Tibial artery (tissue), 4 donors: ENCODE data around the gene GDE1.

ENCODE experiments used
- DNase-seq, 2 donors: peaks; one replicate each; pipeline ENCODE4 v3.0.0-alpha.2; 2019
- H3K27ac ChIP-seq, 2 donors: fragments of 200-600 bp; sonication (generic) in 1 of 2; 1 replicate in 1 of 2; 2 replicates in 1 of 2; pipeline ENCODE4 v1.5.1; 2018 to 2019; ENCODE audit warnings: mild to moderate bottlenecking in 1 of 2
- H3K27me3 ChIP-seq, 2 donors: fragments of 200-600 bp; sonication (generic) in 1 of 2; one replicate each; pipeline versions ENCODE4 v1.5.1 to v1.6.0; 2016 to 2019
- H3K36me3 ChIP-seq, 3 donors: fragments of 200-600 bp; sonication (generic) in 2 of 3; one replicate each; pipeline ENCODE4 v1.5.1; 2016 to 2019; ENCODE audit warnings: mild to moderate bottlenecking in 2 of 3
- H3K4me1 ChIP-seq, 4 donors: fragments of 200-600 bp; sonication (generic) in 2 of 4; 1 replicate in 3 of 4; 2 replicates in 1 of 4; pipeline ENCODE4 v1.5.1; 2016 to 2019
- H3K4me3 ChIP-seq, 2 donors: fragments of 200-600 bp; sonication (generic) in 1 of 2; 1 replicate in 1 of 2; 2 replicates in 1 of 2; pipeline ENCODE4 v1.5.1; 2018 to 2019; ENCODE audit warnings: mild to moderate bottlenecking in 2 of 2
- H3K9me3 ChIP-seq, 3 donors: fragments of 200-600 bp; sonication (generic) in 1 of 3; one replicate each; pipeline ENCODE4 v1.5.1; 2016 to 2019
- intact Hi-C: fragments of 100-400 bp; cut with DNase I; formaldehyde crosslinking; loops from one replicate; pipeline ENCODE4 v1.15.0; 2023; ENCODE audit warnings: low total_unique reads
- TF ChIP-seq, protein P1 (sequence below), 2 experiments: fragments of 200-600 bp in 1 of 2; fragments of 450-650 bp in 1 of 2; IDR thresholded peaks; one replicate each; pipeline ENCODE4 v1.5.1; 2017 to 2019; ENCODE audit warnings: antibody characterized with exemption in 2 of 2, mild to moderate bottlenecking in 1 of 2, moderate library complexity in 1 of 2

GDE1 gene

DNA sequence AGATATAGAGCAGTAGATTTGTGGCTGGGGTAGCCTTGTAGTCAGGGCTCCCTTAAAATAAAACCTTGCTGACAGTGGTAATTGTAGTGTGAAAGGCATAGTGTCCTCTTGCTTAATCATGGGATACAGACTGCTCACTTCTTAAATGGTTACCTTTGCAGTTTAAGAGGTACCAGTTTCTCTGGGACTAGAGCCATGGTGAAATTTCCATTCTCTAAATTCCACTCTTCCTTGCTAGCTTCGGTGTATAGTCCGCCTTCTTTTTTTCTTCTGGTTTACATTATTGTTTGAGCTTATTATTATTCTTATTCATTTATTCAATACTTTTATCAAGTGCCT lies 3.5 kb upstream of the GDE1 start:
- no peak for DNase-seq
- Histone ChIP-seq H3K9me3 (no peaks in the 10 kb centered on the region), H3K36me3 (peaks cover 10 to 14% (median 11%) of the 10 kb centered on the region in 3 donors), H3K4me3 (peak overlapping the region; percentile 91 to 96), H3K27ac (peak overlapping the region in 1 of 2 donors; percentile 74), H3K27me3 (no peaks in the 10 kb centered on the region), H3K4me1 (peaks cover 0 to 30% (median 20%) of the 10 kb centered on the region in 4 donors)
- intact Hi-C loops, result no loop called here
- TF ChIP-seq, protein P1, sequence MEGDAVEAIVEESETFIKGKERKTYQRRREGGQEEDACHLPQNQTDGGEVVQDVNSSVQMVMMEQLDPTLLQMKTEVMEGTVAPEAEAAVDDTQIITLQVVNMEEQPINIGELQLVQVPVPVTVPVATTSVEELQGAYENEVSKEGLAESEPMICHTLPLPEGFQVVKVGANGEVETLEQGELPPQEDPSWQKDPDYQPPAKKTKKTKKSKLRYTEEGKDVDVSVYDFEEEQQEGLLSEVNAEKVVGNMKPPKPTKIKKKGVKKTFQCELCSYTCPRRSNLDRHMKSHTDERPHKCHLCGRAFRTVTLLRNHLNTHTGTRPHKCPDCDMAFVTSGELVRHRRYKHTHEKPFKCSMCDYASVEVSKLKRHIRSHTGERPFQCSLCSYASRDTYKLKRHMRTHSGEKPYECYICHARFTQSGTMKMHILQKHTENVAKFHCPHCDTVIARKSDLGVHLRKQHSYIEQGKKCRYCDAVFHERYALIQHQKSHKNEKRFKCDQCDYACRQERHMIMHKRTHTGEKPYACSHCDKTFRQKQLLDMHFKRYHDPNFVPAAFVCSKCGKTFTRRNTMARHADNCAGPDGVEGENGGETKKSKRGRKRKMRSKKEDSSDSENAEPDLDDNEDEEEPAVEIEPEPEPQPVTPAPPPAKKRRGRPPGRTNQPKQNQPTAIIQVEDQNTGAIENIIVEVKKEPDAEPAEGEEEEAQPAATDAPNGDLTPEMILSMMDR (IDR thresholded peaks at IDR 0.05), result no peak

DNA sequence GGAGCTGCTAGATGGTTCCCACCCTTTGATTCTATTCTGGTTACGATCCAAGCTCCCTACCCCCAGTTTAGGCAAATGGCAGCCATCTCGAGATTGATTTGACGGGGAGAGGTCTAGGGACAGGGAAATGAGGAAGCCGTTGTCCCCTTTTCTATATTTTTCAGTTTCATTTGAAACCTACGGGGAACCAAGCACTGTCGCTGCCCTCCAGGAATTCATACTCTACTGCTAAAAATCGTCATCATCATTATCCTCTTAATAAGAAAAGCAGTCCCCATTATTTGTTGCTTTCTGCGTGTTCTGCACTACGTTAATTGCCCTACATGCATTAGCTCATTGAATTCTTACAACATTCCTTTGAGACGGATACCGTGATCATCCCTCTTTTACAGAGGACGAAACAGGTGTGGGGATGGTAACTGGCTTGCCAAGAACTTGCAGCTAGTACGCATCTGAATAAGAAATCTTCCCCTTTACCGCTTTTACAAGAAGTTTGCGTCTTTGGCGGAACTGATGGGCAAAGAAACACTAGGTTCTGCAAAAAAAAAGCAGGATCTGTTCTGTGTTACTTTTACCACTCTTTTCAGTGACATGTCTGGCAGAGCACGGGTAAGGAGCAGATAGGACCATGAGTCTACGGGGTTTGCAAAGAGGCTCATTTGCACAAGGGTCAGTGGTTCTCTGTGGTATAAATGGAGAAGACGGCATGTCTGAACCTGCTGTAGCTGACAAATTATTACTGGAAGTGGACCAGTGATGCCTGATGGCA lies 2.9 kb upstream of the GDE1 start:
- Histone ChIP-seq H3K4me3 (peak overlapping the region; percentile 91 to 96), H3K27ac (peak overlapping the region; percentile 74), H3K9me3 (no peaks in the 10 kb centered on the region), H3K27me3 (no peaks in the 10 kb centered on the region), H3K4me1 (peaks cover 0 to 36% (median 23%) of the 10 kb centered on the region in 4 donors), H3K36me3 (peaks cover 10 to 14% (median 11%) of the 10 kb centered on the region in 3 donors)
- TF ChIP-seq, protein P1 (IDR thresholded peaks at IDR 0.05), result no peak
- DNase-seq, result no peak
- intact Hi-C loops, result no loop called here

DNA sequence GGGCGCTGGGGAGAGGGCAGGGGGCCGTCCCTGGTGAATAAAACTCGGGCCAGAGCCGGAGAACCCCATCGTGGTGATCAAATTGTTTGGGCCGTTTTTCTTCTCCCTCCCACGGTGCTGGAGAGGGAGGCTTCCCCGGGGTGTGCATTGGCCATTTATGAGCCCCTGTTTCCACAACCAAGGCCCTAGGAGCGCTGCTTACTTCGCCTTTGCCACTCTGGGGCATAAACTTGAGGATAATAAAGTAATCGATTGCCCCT lies 2.4 kb upstream of the GDE1 start:
- Histone ChIP-seq H3K27ac (peak overlapping the region; percentile 74), H3K4me1 (peaks cover 0 to 40% (median 26%) of the 10 kb centered on the region in 4 donors), H3K9me3 (no peaks in the 10 kb centered on the region), H3K36me3 (peaks cover 10 to 14% (median 11%) of the 10 kb centered on the region in 3 donors), H3K27me3 (no peaks in the 10 kb centered on the region), H3K4me3 (peak overlapping the region; percentile 91 to 96)
- TF ChIP-seq, protein P1 (IDR thresholded peaks at IDR 0.05), result no peak
- no peak for DNase-seq
- intact Hi-C loops, result no loop called here

DNA sequence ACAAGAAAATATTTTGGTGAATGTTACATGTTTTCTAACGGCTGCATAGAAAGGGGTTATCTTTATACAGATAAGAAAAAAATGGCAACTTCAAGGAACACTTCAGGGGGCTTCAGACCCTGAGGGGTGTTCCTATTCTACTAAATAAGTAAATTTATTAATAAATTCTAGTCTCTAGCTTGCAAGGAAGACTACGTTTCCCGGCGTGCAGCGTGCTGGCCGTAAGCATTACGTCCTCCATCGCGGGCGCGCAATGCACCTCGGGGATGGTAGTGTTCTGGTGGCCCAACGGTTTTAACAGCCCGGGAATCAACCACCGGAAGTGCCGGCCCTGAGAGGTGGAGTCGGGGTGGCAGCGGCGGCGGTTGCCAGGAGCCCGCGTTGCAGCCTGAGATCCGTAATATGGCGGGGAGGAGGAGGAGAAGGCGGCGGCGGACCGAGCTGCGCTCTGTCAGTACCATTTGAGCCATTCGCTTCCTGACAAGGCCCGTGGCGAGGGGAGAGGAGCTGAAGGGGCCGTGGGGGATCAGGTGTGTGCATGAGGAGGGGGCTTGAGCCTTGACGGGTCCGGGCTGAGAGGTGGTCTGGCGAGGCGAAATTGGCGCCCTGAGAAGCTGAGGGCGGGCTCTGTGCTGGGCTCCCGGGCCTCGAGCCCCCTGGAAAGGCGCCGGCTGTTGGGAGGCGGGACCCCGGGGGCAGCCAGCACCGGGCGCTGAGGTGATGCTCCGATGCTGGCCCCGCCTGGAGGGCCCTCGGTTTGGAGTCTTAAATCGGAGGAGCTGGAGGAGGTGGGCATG lies 1.9 kb upstream of the GDE1 start, which contains the start of gene CCP110:
Gene CCP110, plus strand, starts transcription at position 384 of the 797 bp plus-strand sequence. CDS start 3,940 bp downstream, outside the sequence.
- Histone ChIP-seq H3K27me3 (no peaks in the 10 kb centered on the region), H3K4me1 (peaks cover 0 to 44% (median 28%) of the 10 kb centered on the region in 4 donors), H3K36me3 (peaks cover 9 to 11% (median 10%) of the 10 kb centered on the region in 3 donors), H3K4me3 (peak within 1 kb of the TSS; percentile 91 to 96), H3K27ac (peak within 1 kb of the TSS; percentile 74), H3K9me3 (no peaks in the 10 kb centered on the region)
- intact Hi-C loops, result no loop called here
- TF ChIP-seq, protein P1 (IDR thresholded peaks at IDR 0.05), result no peak
- peak; percentile 98 for DNase-seq

DNA sequence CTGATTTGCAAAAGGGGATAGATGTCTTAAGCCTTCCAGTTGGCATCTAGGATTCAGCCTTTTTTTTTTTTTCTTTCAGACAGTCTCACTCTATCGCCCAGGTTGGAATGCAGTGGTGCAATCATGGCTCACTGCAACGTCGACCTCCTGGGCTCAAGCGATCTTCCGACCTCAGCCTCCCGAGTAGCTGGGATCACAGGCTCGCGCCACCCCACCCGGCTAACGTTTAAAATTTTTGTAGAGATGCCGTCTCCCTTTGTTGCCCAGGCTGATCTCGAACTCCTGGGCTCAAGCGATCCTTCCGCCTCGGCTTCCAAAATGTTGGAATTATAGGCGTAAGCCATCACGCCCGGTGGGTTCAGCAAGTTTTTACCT lies 1.3 kb upstream of the GDE1 start:
- Histone ChIP-seq H3K27ac (no peak overlapping the region), H3K4me3 (peak overlapping the region in 1 of 2 donors; percentile 96), H3K36me3 (peaks cover 3 to 5% (median 5%) of the 10 kb centered on the region in 3 donors), H3K4me1 (peaks cover 0 to 50% (median 28%) of the 10 kb centered on the region in 4 donors), H3K9me3 (no peaks in the 10 kb centered on the region), H3K27me3 (no peaks in the 10 kb centered on the region)
- no peak for DNase-seq
- intact Hi-C loops, result no loop called here
- TF ChIP-seq, protein P1 (IDR thresholded peaks at IDR 0.05), result no peak
